HEK293 (cell line): ENCODE data around the gene TM7SF2.

Experiments
- CTCF ChIA-PET: fragments of 350-600 bp; formaldehyde crosslinking; extraction: SDS; loops from one replicate; lab custom pipeline; 2021; ENCODE audit warnings: antibody characterized with exemption; lab: Yijun Ruan, JAX
- POLR2A ChIA-PET: fragments of 300-600 bp; formaldehyde crosslinking; extraction: SDS; loops from one replicate; lab custom pipeline; 2020; ENCODE audit warnings: antibody characterized with exemption, inconsistent platforms; lab: Yijun Ruan, JAX
- H3K27ac ChIP-seq: fragments of 200-500 bp; sonication (Bioruptor generic); 2 replicates; pipeline ENCODE4 v1.5.1; 2014; ENCODE audit warnings: low read depth, low read length, control low read depth, inconsistent platforms; ENCODE audit errors: extremely low read depth
- H3K36me3 ChIP-seq, 2 experiments: fragments of 200-500 bp in 1 of 2; sonication (Bioruptor generic) in 1 of 2; 1 replicate in 1 of 2; 2 replicates in 1 of 2; pipeline ENCODE4 v1.5.1; 2014 to 2017; ENCODE audit warnings: inconsistent platforms in 2 of 2, low read length in 2 of 2; ENCODE audit not compliant: control insufficient read depth in 2 of 2, insufficient read depth in 1 of 2
- H3K4me1 ChIP-seq: fragments of 200-500 bp; sonication (Bioruptor generic); 2 replicates; pipeline ENCODE4 v1.5.1; 2014; ENCODE audit warnings: mild to moderate bottlenecking, low read length, inconsistent platforms; ENCODE audit not compliant: control insufficient read depth, insufficient read depth
- H3K4me3 ChIP-seq: 2 replicates; pipeline ENCODE4 v1.5.1; 2011; ENCODE audit warnings: low read depth, mild to moderate bottlenecking, control low read depth, low read length, moderate library complexity
- H3K9me3 ChIP-seq: fragments of 200-500 bp; sonication (Bioruptor generic); 2 replicates; pipeline ENCODE4 v1.5.1; 2014; ENCODE audit warnings: low read depth, low read length, inconsistent platforms; ENCODE audit not compliant: control insufficient read depth, insufficient read depth
- CTCF ChIP-seq: fragments of 450-650 bp; formaldehyde crosslinking; IDR thresholded peaks from 2 replicates; pipeline ENCODE4 v1.5.1; 2016; ENCODE audit warnings: missing biosample characterization, missing genetic modification characterization
- OSR2 ChIP-seq: fragments of 450-650 bp; formaldehyde crosslinking; IDR thresholded peaks from 2 replicates; pipeline ENCODE4 v1.5.1; 2016; ENCODE audit warnings: missing biosample characterization, missing genetic modification characterization
- SP2 ChIP-seq: fragments of 450-650 bp; formaldehyde crosslinking; IDR thresholded peaks from 2 replicates; pipeline ENCODE4 v1.5.1; 2016; ENCODE audit warnings: missing biosample characterization, missing genetic modification characterization
- ZNF16 ChIP-seq: fragments of 450-650 bp; formaldehyde crosslinking; IDR thresholded peaks from 2 replicates; pipeline ENCODE4 v1.5.1; 2016; ENCODE audit warnings: low read depth, missing biosample characterization, missing genetic modification characterization
- ZNF169 ChIP-seq: fragments of 450-650 bp; formaldehyde crosslinking; IDR thresholded peaks from 2 replicates; pipeline ENCODE4 v1.5.1; 2016; ENCODE audit warnings: missing biosample characterization, missing genetic modification characterization
- ZNF19 ChIP-seq: fragments of 450-650 bp; formaldehyde crosslinking; IDR thresholded peaks from 2 replicates; pipeline ENCODE4; 2016; ENCODE audit warnings: missing biosample characterization, missing genetic modification characterization, low read depth
- ZNF202 ChIP-seq: fragments of 450-650 bp; formaldehyde crosslinking; IDR thresholded peaks from 2 replicates; pipeline ENCODE4 v1.5.1; 2016; ENCODE audit warnings: missing biosample characterization, missing genetic modification characterization, borderline replicate concordance
- ZNF311 ChIP-seq: fragments of 450-650 bp; formaldehyde crosslinking; IDR thresholded peaks from 2 replicates; pipeline ENCODE4 v1.5.1; 2017; ENCODE audit warnings: missing biosample characterization, missing genetic modification characterization, borderline replicate concordance
- ZNF350 ChIP-seq: fragments of 450-650 bp; formaldehyde crosslinking; IDR thresholded peaks from 2 replicates; pipeline ENCODE4 v1.5.0; 2017; ENCODE audit warnings: missing biosample characterization, mild to moderate bottlenecking, missing genetic modification characterization
- ZNF394 ChIP-seq: fragments of 450-650 bp; formaldehyde crosslinking; IDR thresholded peaks from 2 replicates; pipeline ENCODE4 v1.5.1; 2016; ENCODE audit warnings: missing biosample characterization, missing genetic modification characterization, mild to moderate bottlenecking, moderate library complexity, borderline replicate concordance
- ZNF423 ChIP-seq: fragments of 450-650 bp; formaldehyde crosslinking; IDR thresholded peaks from 2 replicates; pipeline ENCODE4 v1.5.1; 2016; ENCODE audit warnings: missing biosample characterization, missing genetic modification characterization
- ZNF449 ChIP-seq: fragments of 450-650 bp; formaldehyde crosslinking; IDR thresholded peaks from 2 replicates; pipeline ENCODE4 v1.5.1; 2017; ENCODE audit warnings: missing biosample characterization, mild to moderate bottlenecking, missing genetic modification characterization, moderate library complexity
- ZNF513 ChIP-seq: fragments of 450-650 bp; IDR thresholded peaks from 2 replicates; pipeline ENCODE4 v1.5.1; 2018; ENCODE audit warnings: missing biosample characterization, missing genetic modification characterization
- ZNF747 ChIP-seq: fragments of 450-650 bp; formaldehyde crosslinking; IDR thresholded peaks from 2 replicates; pipeline ENCODE4 v1.5.1; 2016; ENCODE audit warnings: missing biosample characterization, missing genetic modification characterization

The TM7SF2 gene

GRCh38 chr11:65128182-65129145, 16.8 kb downstream of the TM7SF2 start (continued):
- TF ChIP-seq ZNF19 (tag by site-specific recombination): no peak
- no peak for TF ChIP-seq ZNF311 (tag by site-specific recombination)
- no peak for TF ChIP-seq ZNF16
- no peak for TF ChIP-seq ZNF169 (tag by site-specific recombination)
- no peak for TF ChIP-seq OSR2

DNA sequence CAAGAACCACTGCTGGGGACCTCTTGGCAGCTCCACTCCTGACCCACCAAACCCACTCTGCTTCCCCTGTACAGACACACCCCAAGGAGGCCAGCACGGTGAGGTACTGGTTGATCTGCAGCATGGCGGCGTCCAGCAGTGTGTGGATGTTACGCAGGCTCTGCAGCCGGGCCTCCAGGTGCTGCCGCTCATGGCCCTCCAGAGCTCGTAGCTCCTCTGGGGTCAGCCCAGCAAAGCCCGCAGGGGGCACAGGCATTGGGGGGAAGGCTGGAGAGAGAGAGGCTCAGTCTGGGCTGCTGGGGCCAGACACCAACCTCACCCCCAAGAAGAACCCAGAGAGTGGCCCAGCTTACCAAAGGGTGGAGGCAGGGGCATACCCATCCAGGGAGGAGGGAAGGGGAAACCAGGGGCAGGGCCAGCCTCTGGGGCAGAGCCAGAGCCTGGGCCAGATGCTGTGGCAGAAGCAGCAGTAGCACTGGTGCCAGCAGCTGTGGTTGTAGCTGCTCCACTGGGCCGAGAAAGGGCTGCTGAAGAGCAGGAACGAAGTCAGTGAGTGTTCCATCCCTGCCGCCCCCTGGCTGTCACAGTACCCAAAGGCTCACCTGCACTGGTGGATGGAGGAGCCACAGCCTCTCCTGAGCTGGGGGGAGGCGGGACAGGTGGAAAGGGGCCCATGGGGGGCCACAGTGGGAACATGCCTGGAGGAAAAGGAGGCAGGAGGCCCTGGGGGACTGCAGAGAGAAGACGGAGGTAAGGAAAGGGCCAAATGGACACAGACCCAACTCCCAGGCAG, 18.2 kb downstream of the TM7SF2 start:
- H3K9me3 ChIP-seq: no peaks in the 10 kb centered on the region
- no peaks in the 10 kb centered on the region; the same call in 1 of the 2 replicates for H3K4me1 ChIP-seq
- peaks cover 0 to 82% of the 10 kb centered on the region in 2 experiments; a peak in 1 of 3 replicates for H3K36me3 ChIP-seq
- no peak overlapping the region for H3K27ac ChIP-seq
- CTCF ChIA-PET: interaction anchor here (0.7 kb wide), 1 partner anchor 19 kb away, joined by 5 read pairs; no protein-coding TSS in a partner anchor
- TF ChIP-seq ZNF394 (tag by site-specific recombination) (no peak), ZNF202 (tag by site-specific recombination) (no peak), ZNF747 (no peak), ZNF350 (no peak), ZNF513 (tag by site-specific recombination) (no peak), SP2 (tag by site-specific recombination) (0 out of 2 replicates have a peak, but pooled peaks have one; percentile 4), ZNF449 (tag by site-specific recombination) (no peak), CTCF (tag by site-specific recombination) (peak; percentile 20; the same call in 1 of the 2 replicates), ZNF423 (tag by site-specific recombination) (no peak)
- POLR2A ChIA-PET: interaction anchor here (2.0 to 2.5 kb wide), 2 partner anchors 8 to 52 kb away, joined by 7 to 24 read pairs; partner anchors contain the start of genes CAPN1, FAU and MRPL49
- no peak overlapping the region for H3K4me3 ChIP-seq
